HG03565 (cell line): ENCODE measurements around the gene GNAI2.
A peak's percentile ranks its signal among the peaks of the same experiment; 100 is the strongest.

Experiments used
- ATAC-seq: cut with Tn5 transposase; IDR thresholded peaks from one replicate; pipeline ENCODE4 v1.9.1; 2021; ENCODE audit warnings: mild to moderate bottlenecking, moderate library complexity; ENCODE audit not compliant: unreplicated experiment

The GNAI2 gene

DNA sequence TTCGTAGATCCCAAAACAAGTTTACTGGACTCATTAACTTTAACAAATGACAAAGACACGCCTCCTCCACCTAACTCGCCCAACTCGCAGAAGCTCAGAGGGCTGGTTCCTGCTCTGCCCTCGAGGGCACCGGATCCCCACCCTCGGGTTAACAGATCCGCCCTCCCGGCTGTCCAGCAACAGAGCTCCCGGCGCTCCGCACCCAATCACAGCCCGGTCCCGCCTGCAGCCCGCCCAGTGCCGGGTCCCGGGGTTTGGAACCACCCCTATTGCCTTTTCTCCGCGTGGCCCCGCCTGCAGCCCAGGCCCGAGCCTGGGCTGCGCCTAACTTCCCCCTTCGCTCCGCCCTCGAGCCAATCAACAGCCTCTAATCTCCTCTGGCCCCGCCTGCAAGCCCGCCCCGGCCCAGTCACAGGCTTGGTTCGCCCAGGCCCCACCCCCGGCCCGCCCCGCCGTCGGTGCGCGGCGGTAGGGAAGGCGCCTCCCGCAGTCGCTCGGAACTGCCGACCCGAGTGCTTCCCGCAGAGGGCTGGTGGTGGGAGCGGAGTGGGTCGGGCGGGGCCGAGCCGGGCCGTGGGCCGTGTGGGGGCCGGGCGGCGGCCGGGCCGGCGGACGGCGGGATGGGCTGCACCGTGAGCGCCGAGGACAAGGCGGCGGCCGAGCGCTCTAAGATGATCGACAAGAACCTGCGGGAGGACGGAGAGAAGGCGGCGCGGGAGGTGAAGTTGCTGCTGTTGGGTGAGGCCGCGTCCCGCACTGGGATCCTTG, at the start of gene GNAI2:
Gene GNAI2, plus strand, starts transcription at position 489 of the 768 bp plus-strand sequence. Its CDS starts 132 bp downstream, at position 621.
- ATAC-seq: peak; percentile 90

DNA sequence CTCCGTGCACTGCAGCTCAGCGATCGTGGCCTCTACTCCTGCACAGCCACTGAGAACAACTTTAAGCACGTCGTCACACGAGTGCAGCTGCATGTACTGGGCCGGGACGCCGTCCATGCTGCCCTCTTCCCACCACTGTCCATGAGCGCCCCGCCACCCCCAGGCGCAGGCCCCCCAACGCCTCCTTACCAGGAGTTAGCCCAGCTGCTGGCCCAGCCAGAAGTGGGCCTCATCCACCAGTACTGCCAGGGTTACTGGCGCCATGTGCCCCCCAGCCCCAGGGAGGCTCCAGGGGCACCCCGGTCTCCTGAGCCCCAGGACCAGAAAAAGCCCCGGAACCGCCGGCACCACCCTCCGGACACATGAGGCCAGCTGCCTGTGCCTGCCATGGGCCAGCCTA, 48.3 kb upstream of the GNAI2 start:
- no peak for ATAC-seq

DNA sequence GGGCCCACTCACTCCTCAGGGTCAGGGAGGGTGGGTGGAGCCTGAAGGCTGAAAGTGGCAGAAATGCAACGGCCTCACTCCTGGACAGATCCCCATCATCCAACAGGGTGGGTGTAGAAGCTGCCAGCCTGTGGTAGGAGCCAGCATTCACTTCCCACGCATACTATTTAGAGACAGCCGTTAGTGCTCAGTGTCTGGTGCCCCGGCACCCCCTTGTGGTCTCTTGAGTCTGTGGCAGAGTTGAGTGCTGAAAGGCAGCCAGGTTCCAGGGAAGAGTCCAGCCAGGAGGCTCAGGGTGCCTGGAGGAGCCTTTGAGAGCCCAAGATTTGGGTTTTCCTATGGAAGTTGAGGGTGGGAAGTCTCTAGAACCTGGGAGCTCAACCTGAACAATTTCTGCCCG, 46.7 kb upstream of the GNAI2 start:
- ATAC-seq: no peak

- ATAC-seq: no peak
Measured at GRCh38 chr3:50189989-50190388, 46.0 kb upstream of the GNAI2 start.

- ATAC-seq: no peak
Measured at GRCh38 chr3:50190936-50191660, 44.9 kb upstream of the GNAI2 start, which contains the start of gene GNAT1. TSS of gene GNAT1 (plus strand) at chr3:50191610. CDS start at chr3:50191726, 116 bp downstream.

GRCh38 chr3:50192124-50192523, 43.9 kb upstream of the GNAI2 start:
- no peak for ATAC-seq

DNA sequence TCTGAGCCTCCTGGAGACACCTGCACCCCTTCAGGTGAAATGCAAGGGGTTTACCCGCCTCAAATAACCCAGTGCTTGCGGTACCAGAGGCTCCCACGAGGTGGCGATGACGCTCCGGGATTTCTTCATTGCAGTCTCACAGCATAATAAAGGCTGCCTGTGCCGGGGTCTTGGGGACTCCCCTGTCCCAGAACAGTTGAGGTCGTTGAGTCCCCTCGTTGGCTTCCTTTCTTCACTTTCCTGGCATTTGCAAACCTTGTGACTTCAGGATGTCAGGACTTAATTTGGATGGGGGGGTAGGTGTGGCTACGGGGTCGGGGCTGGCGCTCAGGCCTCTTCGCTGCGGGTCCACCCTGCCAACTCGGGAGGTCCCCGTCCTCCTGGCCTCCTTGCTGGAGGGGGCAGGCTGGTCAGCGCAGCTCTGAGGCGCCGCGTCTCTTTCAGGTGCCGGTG, 43.3 kb upstream of the GNAI2 start:
- no peak for ATAC-seq

- ATAC-seq: no peak
Measured at GRCh38 chr3:50193286-50193685, 42.7 kb upstream of the GNAI2 start.

DNA sequence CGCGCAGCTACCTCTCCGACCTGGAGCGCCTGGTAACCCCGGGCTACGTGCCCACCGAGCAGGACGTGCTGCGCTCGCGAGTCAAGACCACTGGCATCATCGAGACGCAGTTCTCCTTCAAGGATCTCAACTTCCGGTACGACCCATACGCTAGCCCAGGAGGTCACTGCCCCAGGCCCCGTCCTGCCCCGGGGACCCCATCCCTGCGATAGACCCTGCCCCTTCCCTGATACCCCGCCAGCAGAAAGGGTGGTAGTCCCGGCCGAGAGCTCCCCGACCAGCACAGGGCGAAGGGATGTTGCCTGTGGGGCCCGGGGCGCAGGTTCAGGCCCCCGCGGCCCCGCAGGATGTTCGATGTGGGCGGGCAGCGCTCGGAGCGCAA, 42.3 kb upstream of the GNAI2 start:
- ATAC-seq: no peak

GRCh38 chr3:50194128-50194902, 41.7 kb upstream of the GNAI2 start:
- ATAC-seq: no peak

- ATAC-seq: no peak
Measured at GRCh38 chr3:50194903-50195500, 41.0 kb upstream of the GNAI2 start.

GRCh38 chr3:50195501-50196252, 40.3 kb upstream of the GNAI2 start:
- ATAC-seq: no peak

GRCh38 chr3:50196253-50196801, 39.7 kb upstream of the GNAI2 start:
- ATAC-seq: no peak

- no peak for ATAC-seq
Measured at GRCh38 chr3:50201573-50202315, 34.3 kb upstream of the GNAI2 start.

- no peak for ATAC-seq
Measured at GRCh38 chr3:50202353-50203112, 33.5 kb upstream of the GNAI2 start.

DNA sequence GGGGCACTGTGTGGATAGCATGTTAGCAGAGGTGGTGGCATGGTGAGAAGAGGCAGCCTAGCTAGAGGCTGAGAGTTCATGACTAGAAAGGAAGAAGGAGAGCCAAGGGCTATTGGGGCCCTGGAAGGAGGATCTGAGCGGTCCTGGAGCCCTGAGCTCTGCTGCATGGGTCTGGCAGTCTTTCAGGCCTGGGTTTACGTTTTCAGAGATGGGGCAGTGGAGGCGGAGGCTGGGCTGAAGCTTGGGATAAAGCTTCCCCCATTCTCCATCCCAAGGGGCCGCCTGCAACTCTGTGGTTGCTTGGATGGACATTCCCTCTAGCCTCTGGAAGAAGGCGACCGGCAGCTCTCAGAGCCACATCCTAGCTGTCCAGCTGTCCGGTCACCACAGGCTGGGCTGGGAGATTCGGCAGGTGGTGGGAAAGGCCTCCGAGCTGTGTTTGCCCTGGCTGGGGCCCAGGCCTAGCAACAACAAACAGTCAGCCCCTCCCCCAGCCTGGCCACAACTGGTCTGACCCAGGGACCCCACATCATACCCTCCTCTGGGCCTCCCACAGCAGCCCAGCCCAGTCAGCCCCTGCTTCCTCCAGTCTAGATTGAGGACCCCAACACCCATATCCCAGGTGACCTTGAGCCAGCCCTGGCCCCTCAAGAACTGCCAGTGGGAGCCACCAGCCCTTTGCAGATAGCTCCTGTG, 32.7 kb upstream of the GNAI2 start:
- no peak for ATAC-seq

GRCh38 chr3:50203809-50204803, 31.9 kb upstream of the GNAI2 start:
- ATAC-seq: no peak
